ENCODE results near the gene LSM10. TPM values are rescaled to one million over a fixed set of nuclear protein-coding genes. Genes with fewer than 3 reads are reported as not detected.
A peak's percentile ranks its signal among the peaks of the same experiment; 100 is the strongest.

LSM10 gene
- total RNA-seq, 1 donor from 2014 or later, result 36.4 TPM

DNA sequence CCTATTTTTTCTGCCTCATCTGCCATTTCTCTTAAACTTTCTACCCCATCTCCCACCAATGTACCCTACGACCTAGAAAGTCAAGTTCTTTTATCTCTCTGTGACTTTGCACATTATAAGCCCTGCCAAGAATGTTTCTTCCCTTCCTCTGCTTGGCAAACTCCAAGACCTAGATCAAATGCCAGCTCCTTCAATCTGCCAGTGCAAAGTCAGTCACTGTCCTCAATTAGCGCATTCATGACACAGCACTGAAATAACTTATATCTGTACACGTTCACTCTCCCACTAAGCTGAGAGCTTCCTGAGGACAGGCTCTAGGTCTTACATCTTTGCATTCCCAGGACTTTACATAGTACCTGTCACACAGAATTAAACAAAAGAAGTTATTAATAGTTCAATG is 21.4 kb upstream of the LSM10 start:
- H3K4me1 Mint-ChIP-seq (ENCODE audit: unreplicated experiment), result peaks cover 12% of the 10 kb centered on the region
- DNase-seq (ENCODE audit: extremely low spot score, unreplicated experiment), result no peak
- no peaks in the 10 kb centered on the region for H3K9me3 Mint-ChIP-seq
- H3K4me3 Mint-ChIP-seq, result no peak overlapping the region
- TF ChIP-seq, protein P1, sequence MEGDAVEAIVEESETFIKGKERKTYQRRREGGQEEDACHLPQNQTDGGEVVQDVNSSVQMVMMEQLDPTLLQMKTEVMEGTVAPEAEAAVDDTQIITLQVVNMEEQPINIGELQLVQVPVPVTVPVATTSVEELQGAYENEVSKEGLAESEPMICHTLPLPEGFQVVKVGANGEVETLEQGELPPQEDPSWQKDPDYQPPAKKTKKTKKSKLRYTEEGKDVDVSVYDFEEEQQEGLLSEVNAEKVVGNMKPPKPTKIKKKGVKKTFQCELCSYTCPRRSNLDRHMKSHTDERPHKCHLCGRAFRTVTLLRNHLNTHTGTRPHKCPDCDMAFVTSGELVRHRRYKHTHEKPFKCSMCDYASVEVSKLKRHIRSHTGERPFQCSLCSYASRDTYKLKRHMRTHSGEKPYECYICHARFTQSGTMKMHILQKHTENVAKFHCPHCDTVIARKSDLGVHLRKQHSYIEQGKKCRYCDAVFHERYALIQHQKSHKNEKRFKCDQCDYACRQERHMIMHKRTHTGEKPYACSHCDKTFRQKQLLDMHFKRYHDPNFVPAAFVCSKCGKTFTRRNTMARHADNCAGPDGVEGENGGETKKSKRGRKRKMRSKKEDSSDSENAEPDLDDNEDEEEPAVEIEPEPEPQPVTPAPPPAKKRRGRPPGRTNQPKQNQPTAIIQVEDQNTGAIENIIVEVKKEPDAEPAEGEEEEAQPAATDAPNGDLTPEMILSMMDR (conservative IDR thresholded peaks at IDR 0.05), result no peak
- peak overlapping the region; percentile 3 for H3K27ac Mint-ChIP-seq
- no peaks in the 10 kb centered on the region for H3K27me3 Mint-ChIP-seq
- H3K36me3 Mint-ChIP-seq, result peaks cover 19% of the 10 kb centered on the region

DNA sequence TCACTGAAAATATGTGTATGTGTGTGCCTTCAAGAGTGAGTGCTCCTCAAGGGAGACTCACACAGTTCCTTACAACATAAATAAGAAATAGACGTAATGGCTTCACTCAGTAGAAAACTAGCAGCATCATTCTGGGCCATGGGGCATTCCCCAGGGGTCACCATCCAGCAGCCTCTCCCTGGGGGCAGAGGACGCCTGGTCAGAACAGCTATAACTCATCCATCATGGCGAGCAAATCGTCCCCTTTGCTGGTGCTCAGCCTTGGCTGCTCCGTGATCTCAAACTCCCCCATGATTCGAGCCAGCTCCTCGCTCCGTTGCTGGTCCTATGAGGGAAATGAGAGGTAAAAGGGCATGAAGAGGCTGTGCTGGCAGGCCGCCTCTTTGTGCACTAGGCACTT is 20.2 kb upstream of the LSM10 start:
- no peak for DNase-seq (ENCODE audit: extremely low spot score, unreplicated experiment)
- Mint-ChIP-seq H3K9me3 (no peaks in the 10 kb centered on the region), H3K4me3 (no peak overlapping the region), H3K4me1 (ENCODE audit: unreplicated experiment) (peaks cover 12% of the 10 kb centered on the region), H3K36me3 (peaks cover 19% of the 10 kb centered on the region), H3K27ac (peak overlapping the region; percentile 60), H3K27me3 (no peaks in the 10 kb centered on the region)
- TF ChIP-seq, protein P1 (conservative IDR thresholded peaks at IDR 0.05), result no peak

DNA sequence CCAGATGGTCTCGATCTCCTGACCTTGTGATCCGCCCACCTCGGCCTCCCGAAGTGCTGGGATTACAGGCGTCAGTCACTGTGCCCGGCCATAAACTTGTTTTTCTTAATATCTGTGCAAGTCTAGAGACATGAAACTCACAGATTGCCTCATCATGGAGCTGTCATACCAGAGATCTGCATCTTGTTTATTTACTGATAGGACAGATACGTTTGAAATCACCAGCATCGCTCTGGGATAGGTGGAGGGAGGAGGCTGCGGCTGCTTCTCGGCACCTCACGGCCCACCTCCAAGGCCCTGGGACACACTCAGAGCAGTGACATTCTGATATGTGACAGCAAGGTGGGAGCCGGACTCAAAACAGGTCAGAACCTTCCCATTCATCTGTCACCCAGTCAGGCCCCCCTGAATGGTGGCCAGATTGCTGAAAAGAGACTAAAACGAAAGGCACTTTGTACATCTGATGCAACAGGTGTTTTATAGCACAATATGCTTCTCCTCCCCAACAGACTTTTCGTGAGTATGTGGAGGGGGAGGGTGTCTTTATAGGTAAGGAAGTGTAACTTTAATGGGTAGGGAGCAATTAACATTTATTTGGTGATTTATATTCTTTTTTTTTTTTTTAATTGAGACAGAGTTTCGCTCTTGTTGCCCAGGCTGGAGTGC is 18.1 kb upstream of the LSM10 start:
- Mint-ChIP-seq H3K27me3 (no peaks in the 10 kb centered on the region), H3K36me3 (peaks cover 15% of the 10 kb centered on the region), H3K9me3 (no peaks in the 10 kb centered on the region), H3K27ac (no peak overlapping the region), H3K4me3 (no peak overlapping the region), H3K4me1 (ENCODE audit: unreplicated experiment) (peaks cover 10% of the 10 kb centered on the region)
- TF ChIP-seq, protein P1 (conservative IDR thresholded peaks at IDR 0.05), result no peak
- DNase-seq (ENCODE audit: extremely low spot score, unreplicated experiment), result no peak

DNA sequence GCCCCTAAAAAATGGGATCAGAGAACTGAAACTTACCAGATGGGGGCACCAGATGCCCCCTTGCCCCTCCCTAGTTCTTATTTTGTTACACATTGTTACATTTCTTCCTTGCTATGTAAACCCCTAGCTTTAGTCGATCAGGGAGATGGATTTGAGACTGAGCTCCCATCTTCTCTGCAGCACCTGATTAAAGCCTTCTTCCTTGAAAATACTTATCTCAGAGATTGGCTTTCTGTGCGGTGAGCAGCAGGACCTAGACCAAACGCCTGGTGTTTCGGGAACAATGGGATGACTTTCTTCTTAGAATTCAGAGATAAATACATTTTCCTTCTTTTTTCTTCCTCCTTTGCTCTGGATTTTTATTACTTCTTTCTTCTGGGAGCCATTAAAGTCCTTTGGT is 16.7 kb upstream of the LSM10 start:
- no peaks in the 10 kb centered on the region for H3K27me3 Mint-ChIP-seq
- TF ChIP-seq, protein P1 (conservative IDR thresholded peaks at IDR 0.05), result no peak
- H3K4me1 Mint-ChIP-seq (ENCODE audit: unreplicated experiment), result peaks cover 4% of the 10 kb centered on the region
- no peak for DNase-seq (ENCODE audit: extremely low spot score, unreplicated experiment)
- no peak overlapping the region for H3K4me3 Mint-ChIP-seq
- peaks cover 16% of the 10 kb centered on the region for H3K36me3 Mint-ChIP-seq
- H3K27ac Mint-ChIP-seq, result no peak overlapping the region
- no peaks in the 10 kb centered on the region for H3K9me3 Mint-ChIP-seq

DNA sequence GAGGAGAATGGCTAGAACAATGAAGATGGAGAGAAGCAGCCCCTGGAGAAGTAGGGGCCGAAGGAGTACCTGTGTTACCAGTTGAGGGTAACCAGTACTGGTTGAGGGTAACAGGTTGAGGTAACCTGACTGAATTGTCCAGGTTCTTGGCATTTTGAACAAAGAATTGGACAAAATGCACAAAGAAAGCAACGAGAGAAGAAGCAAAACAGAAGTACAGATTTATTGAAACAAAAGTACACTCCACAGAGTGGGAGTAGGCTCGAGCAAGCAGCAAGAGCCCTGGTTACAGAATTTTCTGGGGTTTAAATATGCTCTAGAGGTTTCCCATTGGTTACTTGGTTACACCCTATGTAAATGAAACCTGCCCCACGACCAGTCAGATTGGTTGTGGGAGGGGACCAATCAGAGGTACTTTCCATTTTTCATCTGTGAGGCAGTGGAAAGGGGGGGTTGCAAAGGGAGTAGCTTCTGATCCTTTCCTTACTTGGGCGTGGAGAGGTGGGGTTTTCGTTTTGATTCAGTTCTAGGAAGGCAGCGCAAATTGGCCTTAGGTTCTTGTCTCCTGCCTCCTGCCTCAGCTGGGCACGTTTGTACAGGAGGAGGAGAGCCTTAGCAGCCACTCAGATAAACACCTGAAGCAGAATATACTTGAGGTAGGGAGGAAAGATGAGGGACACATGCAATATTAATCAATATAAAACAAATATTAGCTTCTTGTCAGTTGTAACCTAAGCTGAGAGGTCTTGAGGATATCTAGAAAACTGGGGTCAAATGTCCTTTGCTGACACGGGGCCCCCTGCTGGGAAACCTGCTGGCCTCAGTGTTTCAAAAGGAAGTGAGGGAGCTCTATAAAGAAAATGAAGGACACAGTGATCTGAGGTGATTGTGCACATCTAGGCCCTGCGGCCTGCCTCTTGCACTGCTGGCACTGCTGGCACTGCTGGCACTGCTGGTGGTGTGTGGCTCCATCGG is 14.3 kb upstream of the LSM10 start:
- H3K4me1 Mint-ChIP-seq (ENCODE audit: unreplicated experiment), result peaks cover 4% of the 10 kb centered on the region
- peak overlapping the region; percentile 52 for H3K27ac Mint-ChIP-seq
- H3K9me3 Mint-ChIP-seq, result no peaks in the 10 kb centered on the region
- TF ChIP-seq, protein P1 (conservative IDR thresholded peaks at IDR 0.05), result no peak
- peaks cover 12% of the 10 kb centered on the region for H3K36me3 Mint-ChIP-seq
- H3K27me3 Mint-ChIP-seq, result no peaks in the 10 kb centered on the region
- DNase-seq (ENCODE audit: extremely low spot score, unreplicated experiment), result no peak
- no peak overlapping the region for H3K4me3 Mint-ChIP-seq

Measured in type B pancreatic cell (in vitro differentiated cells).